ENCODE measurements around the gene ANOS1. TPM values are rescaled to one million over a fixed set of nuclear protein-coding genes. Genes with fewer than 3 reads are reported as not detected.

Gene ANOS1
- 0.02 to 0.07 TPM (median 0.06 TPM) in 5 replicates for total RNA-seq (2022; extraction: Qiagen RNA extraction)

DNA sequence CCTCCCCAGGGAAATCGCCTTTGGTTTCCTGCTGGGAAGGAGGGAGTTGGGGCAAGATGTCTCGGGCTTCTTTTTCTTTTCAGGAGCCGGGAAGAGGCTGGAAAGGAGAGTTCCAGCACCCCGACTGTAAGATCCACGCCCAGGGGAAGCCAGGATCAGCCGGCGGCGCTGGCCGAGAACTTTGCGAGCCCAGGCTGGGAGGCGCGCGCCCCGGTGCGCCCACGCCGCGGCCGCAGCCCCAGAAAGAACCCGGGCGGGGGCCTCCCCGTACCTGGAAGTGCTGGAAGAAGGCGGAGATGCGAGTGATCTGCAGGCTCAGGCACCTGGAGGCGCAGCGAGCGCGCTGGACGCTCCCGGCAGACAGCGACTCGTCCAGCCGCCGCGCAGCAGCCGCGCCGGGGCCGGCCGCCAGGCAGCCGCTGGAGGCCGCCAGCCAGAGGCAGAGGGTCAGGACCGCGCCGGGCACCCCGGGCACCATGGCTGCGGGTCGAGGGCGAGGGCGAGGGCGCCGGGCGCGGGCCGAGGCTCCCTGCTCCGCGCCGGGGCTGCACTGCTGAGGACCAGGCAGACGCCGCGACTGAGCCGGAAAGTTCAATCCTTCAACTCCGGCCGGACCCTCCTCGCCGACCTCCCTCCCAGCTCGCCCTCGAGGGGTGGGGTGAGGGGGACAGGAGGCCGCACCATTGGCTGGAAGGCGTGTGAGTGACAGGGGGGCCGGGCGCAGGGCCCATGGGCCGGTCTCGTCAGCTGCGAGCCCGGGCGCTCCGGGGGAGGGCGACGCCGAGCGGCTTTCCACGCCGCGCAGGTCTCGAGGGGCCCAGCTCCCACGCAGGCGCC, at the start of gene ANOS1:
TSS of gene ANOS1 (minus strand) at position 579 of the 837 bp plus-strand sequence. CDS start at position 478, 101 bp downstream.

Other genes with a start within 250 kb of the ANOS1 start
- gene FAM9A, start 69.2 kb upstream of the ANOS1 start, total RNA-seq (2022; extraction: Qiagen RNA extraction): not detected in 5 replicates